HG02885 (cell line): ENCODE measurements around the gene SLC7A4.
"Not testable (repeated sequence)": the region's sequence is repeated elsewhere in the genome, so short reads cannot be mapped to it uniquely, and the experiment has no call there.

Experiments used
- ATAC-seq: cut with Tn5 transposase; IDR thresholded peaks from one replicate; pipeline ENCODE4 v1.9.1; 2021; ENCODE audit warnings: mild to moderate bottlenecking; ENCODE audit not compliant: unreplicated experiment, poor library complexity

SLC7A4 gene, protein sequence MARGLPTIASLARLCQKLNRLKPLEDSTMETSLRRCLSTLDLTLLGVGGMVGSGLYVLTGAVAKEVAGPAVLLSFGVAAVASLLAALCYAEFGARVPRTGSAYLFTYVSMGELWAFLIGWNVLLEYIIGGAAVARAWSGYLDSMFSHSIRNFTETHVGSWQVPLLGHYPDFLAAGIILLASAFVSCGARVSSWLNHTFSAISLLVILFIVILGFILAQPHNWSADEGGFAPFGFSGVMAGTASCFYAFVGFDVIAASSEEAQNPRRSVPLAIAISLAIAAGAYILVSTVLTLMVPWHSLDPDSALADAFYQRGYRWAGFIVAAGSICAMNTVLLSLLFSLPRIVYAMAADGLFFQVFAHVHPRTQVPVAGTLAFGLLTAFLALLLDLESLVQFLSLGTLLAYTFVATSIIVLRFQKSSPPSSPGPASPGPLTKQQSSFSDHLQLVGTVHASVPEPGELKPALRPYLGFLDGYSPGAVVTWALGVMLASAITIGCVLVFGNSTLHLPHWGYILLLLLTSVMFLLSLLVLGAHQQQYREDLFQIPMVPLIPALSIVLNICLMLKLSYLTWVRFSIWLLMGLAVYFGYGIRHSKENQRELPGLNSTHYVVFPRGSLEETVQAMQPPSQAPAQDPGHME

DNA sequence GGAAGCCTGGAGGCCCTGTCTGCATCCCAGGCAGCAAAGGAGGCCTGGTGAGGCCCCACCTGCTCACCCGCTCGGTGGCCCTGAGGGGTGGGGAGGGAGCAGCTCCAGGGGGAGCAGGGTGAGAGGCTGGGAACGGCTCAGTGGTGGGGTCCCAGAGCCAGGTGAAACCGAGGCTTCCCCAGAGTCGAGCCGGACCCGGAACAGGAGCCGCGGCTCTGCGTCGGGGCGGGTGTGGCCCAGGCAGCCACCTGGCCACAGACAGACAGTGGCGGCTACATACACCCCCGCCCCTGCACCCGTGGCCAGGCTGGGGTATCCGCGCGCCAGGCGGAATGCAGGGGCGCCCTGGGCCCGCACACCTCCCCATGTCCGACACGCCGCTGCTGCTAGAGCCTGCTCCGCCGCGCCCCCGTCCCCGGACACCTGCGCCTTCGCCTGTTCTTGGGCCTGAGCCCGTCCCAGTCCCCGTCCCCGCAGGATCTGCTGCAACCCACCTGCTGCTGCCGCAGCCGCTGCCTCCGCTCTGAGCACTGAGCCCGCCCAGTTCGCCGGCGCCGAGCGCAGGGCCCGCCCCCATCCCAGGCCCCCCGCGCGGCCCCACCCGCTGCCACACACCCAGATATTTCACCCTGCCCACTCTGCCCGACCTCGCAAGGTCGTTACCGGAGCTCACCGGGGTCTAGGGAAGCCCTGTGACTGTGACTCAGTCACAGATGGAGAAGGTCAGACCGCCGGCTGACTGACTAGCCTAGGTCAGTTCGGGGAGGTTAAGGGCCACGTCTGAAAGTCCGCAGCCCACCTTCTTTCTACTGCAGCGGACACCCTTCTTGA, at the start of gene SLC7A4:
TSS of gene SLC7A4 (minus strand) at position 525 of the 831 bp plus-strand sequence. CDS start 749 bp downstream, outside the sequence.
- ATAC-seq: no peak

DNA sequence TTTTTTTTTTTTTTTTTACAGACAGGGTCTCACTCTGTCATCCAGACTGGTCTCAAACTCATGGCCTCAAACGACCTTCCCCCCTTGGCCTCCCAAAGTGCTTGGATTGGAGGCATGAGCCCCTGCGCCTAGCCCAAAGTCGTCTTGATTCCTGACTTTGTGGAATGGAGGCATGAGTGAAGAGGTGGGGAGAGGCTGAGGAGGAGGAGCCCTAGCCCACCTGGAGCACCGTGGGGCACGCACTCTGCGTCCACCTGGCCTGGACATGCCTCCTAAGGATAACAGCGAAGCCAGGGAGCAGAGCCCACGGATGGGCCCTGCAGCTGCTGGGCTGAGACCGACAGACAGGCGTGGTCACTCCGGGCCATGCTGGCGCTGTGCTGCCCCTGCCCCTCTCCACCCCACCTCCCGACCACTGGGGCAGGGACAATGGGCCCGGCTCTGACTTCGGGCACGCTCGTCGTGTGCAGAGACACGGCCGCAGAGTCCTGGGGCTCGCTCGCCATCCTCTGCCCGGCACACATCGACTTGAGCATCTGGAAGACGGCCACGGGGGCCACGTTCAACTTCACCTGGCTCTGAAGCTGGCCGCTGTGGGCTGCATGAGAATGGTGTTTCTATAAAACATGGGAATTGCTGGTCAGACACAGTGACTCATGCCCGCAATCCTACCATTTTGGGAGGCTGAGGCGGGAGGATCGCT, 48.2 kb upstream of the SLC7A4 start:
- ATAC-seq: no peak

DNA sequence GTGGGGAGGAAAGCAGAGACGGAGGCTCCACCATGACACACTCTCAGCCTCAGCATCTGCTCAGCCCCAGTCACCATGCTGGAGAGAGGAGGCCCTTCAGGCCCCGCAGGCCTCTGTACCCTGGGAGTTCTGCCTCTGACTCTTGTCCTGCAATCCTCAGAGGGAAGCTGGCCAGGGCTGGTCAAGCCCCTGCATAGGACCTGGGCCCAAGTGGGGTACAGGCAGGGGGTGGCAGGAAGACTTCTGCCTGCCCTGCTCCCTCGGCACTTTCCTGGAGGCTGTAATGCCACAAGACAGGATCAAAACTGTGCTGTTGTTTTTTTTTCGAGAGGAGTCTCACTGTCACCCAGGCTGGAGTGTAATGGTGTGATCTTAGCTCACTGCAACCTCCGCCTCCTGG, 47.1 kb upstream of the SLC7A4 start:
- ATAC-seq: no peak

DNA sequence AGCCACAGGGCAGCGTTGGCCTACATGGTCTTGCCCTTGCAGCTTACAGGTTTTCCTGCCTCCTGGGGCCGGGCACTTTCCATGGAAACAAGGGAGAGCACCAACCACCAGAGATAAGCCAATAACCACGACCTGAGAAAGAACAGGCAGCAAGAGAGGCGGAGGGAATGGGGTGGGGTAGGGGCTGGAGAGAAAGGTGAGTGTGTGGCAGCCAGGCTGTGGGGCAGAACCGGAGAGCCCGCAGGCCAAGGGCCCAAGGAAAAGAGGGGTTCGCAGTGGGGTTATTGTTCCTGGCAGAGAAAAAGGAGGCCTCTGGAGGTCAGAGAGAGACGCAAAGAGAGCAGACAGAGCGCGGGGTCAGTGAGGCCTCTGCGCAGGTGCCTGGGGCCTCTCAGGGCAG, 46.6 kb upstream of the SLC7A4 start:
- no peak for ATAC-seq

DNA sequence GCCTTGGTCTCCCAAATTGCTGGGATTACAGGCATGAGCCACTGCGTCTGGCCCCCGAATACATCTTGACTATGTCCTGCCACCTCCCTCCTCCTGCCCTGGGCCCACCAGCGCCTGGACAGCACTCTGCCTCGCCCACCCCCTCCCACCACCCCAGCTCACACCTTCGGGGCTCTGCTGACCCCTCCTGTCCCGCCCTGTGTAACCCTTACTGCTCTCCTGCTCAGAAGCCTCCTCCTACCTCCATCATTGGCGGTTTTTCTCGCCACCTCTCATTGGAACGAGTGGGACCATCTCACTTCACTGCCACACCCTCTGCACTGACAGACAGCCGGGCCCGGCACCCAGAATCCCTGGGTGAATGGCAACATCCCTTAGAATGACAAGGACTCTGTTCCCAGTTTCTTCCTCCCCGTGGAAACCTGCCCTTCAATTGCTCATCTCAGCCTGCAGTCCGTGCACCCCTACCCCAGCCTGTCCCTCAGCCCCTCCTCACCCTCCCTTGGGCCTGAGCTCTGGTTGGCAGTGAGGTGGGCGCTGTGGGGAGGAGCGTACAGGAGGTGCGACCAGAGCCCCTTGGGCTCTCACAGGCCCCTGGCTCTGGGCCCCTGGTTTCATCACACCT, 45.6 kb upstream of the SLC7A4 start:
- no peak for ATAC-seq

DNA sequence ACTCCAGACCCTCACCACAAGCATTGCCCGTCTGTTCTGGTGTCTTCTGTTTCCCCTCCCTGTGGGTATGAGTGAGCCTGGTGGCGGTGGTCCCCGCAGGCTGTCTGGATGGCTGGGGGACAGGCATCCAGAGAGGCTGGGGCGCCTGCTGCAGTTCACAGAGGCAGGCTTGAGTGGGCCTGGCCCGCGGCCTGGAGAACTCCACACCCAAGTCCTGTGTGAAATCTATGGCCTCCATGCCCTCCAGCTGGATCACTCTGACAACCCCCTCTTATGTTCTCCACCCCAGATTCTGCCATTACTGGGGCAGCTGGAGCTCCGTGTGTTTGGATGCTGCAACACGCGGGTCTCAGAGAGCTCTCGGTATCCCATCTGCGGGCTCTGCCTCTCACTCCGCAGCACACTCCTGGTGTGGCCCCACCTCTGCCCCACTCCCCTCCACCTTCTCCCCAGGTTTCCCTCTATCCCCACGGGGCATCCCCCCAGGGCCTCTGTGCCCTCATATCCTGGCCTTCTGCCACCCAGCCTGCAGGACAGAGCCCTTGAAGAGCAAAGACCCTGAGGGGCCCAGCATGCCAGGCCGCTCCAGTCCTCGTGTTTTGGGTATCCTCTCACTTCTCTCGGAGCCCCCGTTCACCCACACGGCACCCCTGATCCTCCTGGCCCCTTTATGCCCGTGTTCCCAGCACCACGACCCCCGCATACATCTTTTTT, 44.7 kb upstream of the SLC7A4 start:
- no peak for ATAC-seq

DNA sequence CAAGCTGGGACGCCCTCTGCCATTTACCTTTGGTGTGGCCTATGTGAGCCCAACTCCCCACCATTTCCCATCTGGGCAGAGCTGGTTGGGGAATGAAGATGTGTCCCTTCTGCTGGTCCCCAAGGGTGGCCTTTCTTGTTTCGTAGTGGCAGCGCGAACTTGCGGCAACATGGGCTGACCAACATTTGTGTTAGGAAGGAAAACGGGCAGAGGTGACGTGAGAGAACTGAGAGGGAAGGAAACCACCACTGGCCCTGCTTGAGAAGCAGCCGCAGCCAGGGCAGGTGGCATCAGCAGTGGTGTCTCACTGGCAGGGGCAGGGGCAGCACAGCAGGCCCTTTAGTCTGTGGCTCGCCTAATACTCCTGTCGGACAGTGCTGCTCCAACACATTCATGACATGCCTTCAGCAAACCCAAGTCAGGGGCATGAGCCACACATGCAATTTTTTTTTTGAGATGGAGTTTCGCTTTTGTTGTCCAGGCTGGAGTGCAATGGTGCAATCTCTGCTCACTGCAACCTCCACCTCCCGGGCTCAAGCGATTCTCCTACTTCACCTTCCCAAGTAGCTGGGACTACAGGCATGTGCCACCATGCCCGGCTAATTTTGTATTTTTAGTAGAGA, 43.3 kb upstream of the SLC7A4 start:
- ATAC-seq: no peak

DNA sequence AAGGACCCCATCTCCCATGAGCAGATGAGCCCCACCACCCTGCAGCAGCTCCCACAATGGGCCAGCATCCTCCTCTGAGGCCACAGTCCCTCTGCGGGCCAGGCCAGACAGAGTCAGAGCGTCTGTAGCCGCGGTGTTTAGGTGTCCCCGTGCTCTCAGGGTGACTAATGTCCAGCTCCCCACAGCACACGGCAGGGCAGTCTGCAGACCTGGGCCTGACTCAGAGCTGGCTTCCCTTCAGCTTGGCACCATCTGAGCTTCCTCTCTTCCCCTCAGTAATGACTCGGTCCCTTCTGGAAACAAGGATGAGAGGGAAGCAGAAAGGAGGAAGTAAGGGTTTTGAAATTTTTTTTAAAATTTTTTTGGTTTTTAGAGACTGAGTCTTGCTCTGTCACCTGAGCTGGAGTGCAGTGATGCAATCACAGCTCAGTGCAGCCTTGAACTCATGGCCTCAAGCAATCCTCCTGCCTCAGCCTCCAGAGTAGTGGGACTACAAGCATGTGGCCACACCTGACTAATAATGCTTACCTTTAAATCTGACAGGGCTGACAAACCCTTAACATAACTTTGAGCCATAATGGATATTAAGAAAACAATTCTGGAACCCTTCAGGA, 41.8 kb upstream of the SLC7A4 start:
- no peak for ATAC-seq

DNA sequence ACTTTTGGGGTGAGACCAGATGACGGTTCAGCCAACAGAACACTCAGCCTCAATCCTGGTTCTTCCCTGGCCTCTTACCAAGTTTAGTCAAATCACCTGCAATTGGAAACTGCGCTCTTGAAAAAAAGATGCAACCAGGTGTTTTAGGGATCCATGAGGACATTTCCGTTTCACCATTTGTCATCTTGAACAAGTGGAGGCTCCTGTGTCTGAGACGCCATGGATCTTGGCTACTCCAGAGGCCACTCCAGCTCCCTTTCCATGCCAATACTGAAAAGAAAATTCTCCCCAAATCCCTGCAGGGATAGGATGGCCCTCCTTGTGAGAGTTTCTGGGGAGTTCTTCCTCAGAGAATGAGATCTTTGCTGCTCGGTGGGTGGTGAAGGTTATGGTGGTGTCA, 41.1 kb upstream of the SLC7A4 start:
- no peak for ATAC-seq

DNA sequence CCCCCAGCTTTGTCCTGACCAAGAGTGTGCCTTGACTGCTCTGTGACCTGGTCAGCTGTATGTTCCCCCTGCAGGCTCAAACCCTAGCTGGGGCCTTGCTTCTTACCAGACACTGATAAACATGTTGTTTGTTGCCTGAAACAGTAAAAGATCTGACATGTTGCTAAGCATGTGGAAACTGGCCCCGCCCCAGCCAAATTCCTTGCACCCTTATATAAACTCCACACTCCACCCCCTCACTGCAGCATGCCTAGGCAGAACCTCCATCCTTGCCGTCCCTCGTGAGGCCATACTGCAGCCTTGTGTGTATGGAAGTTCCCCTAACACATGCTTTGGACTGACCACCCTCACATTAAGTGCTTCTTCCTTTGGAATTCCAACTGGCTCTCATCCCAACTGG, 40.7 kb upstream of the SLC7A4 start:
- ATAC-seq: no peak

DNA sequence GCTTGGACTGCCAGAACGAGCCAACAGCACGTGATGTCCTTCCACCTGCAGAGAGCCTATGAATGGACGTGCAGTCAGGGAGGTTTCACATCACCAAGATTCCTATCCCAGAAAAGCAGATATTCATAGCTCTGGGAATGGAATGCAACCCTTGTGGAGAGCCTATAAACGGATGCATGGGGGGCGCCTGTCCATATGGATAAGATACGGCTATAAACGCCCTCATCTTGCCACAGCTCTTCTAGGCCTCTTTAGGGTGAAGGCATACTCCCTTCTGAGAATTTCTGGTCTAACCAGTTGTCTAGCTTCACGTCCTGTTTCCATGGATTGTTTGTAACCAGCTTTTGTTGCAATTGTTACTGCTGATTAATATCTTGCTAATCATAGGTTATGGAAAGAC, 39.4 kb upstream of the SLC7A4 start:
- not testable (repeated sequence) for ATAC-seq

DNA sequence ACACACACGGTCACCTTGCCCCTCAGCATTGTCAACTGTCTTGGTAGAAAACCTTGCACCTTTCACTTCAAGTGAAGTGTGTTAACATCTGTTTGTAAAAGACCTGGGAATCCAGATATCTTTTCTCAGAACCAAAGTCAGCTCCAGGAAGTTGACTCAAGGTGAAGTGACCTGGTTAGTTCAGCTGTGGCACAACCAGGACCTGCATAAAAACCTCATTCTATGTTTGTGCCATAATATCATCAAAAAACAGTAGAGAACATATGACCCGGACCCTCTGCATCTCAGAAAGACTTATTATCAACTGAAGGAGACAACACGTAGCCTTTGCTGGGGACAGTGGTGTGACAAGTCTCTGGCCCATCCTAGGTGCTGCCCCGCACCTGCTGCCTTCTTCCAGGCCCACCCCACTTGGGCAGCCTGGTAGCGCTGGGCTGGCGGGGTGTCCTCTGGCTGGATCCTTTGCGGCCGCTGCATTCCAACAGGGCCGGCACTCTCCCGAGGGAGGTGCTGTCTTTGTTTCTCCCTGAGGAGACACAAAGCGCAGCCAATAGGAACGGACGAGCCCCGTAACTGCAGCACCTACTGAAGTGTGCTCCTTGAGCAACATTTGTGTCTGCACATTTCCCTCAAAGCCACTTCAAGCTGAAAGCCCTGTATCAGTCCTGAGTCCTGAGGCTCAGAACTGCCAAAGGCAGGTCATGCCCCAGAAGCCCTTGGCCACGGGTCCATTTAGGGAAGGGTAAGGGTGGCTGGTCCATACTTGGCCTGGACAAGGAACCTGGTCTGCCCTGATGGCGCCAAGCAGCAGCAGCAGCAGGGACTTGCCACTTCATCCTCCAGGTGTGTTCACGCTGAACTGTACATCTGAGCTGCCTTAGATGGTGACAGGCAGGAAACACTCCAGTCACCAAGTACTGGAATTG, 38.6 kb upstream of the SLC7A4 start:
- no peak for ATAC-seq

DNA sequence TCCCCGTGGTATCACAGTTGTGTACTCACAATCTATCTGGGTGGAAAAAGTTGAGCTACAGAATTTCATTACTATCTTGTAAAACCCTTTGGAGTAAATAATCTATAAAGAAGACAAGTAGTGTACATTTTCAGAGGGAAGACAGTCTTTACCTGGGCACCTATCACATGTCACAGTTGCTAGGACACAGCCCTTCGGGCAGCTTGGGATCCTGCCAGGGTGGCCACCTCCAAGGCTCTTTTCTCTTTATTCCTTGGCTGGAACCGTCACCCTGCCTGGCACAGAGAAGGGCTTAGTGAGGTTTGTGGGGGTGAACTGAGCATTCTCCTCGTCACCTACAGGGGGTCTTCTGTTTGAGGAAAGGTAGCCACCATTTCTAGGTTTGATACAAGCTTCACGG, 37.0 kb upstream of the SLC7A4 start:
- no peak for ATAC-seq

DNA sequence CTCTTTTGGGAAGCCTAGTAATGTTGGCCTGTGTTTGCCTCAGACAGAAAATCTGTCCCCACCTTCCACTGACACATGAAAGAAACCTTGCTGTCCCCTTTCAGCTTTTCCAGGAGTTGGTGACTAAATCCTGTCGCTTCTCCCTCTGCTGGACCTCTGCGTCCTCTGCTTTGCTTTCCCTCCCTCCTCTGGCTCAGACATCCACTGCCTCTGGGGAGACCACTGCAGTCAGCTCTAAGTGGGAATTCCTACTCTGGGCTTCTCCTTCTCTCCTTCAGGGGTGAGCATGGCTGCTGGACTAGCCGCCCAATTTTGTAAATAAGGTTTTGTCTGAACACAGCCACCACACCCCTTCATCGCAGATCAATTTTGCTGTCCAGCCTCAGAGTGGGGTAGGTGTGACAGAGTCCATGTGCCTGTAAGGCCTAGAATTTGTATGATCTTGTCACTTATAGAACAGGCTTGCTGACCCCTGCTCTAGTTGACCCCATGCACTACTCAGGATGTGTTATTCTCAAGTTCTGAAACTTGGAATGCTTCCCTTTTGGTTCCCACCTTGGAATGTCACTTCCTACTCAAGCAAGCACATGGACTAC, 36.4 kb upstream of the SLC7A4 start:
- ATAC-seq: no peak

DNA sequence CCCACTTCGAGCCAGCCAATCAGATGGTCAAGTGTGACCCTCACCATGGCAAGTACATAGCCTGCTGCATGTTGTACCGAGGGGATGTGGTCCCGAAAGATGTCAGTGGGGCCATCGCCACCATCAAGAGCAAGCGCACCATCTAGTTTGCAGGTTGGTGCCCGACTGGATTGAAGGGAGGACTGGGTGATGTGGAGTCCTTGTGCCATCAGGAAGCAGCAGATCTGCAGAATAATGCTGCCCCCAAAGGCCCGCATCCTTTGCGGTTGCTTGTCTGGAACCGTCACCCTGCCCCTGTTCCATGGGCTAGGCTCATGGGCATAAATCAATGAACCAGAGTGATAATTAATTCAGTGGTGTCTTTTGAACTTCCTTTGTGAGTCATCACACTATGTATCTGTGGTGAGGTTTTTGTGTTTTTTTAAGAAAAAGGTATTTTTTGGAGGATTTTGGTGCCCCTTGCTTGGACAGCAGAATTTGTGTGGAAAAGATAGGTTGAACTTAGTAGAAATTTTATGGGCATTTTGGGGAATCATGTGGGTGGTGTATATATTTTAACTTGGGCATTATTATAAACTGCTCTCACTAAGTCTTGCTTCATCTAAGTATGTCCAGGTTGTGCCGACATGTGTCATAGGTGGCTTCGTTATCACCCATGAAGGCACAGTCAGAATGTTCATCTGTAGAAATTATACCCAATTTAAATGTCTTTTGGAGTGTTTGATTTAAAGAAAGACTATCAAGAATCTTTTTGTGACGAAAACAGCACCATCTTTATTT, 35.7 kb upstream of the SLC7A4 start:
- ATAC-seq: no peak
